Activated CD8-positive, alpha-beta T cell treated with anti-CD3 and anti-CD28 coated beads for 36 hours (primary cell): ENCODE results near the gene RPS10. TPM values are rescaled to one million over a fixed set of nuclear protein-coding genes. Genes with fewer than 3 reads are reported as not detected.
A peak's percentile ranks its signal among the peaks of the same experiment; 100 is the strongest.

ENCODE experiments used
- ATAC-seq: fragments of 200-7000 bp; cut with Tn5 transposase; one replicate; pipeline ENCODE4 v1.10.0; 2021; ENCODE audit warnings: mild to moderate bottlenecking, moderate library complexity
- CTCF ChIA-PET: fragments of 350-600 bp; sonication (Branson Sonifier 250); formaldehyde crosslinking; loops from one replicate; lab custom pipeline; 2021; ENCODE audit warnings: antibody characterized with exemption; lab: Charles Lee
- POLR2A ChIA-PET: fragments of 350-600 bp; sonication (Branson Sonifier 250); formaldehyde crosslinking; loops from one replicate; lab custom pipeline; 2021; ENCODE audit warnings: antibody characterized with exemption; lab: Charles Lee
- DNase-seq: peaks from one replicate; pipeline ENCODE4 v3.0.0-alpha.2; 2020
- H3K27ac Mint-ChIP-seq: one replicate; pipeline ENCODE4 v1.8.0; 2021; ENCODE audit warnings: mild to moderate bottlenecking, mixed read lengths
- H3K27me3 Mint-ChIP-seq: one replicate; pipeline ENCODE4 v1.8.0; 2021; ENCODE audit warnings: mixed read lengths
- H3K36me3 Mint-ChIP-seq: one replicate; pipeline ENCODE4 v1.8.0; 2021; ENCODE audit warnings: low read depth, mixed read lengths
- H3K4me1 Mint-ChIP-seq: one replicate; pipeline ENCODE4 v1.8.0; 2021; ENCODE audit warnings: low read depth, mixed read lengths
- H3K4me3 Mint-ChIP-seq: one replicate; pipeline ENCODE4 v1.8.0; 2021; ENCODE audit warnings: mild to moderate bottlenecking, moderate library complexity, mixed read lengths
- H3K9me3 Mint-ChIP-seq: one replicate; pipeline ENCODE4 v1.8.0; 2021; ENCODE audit warnings: mixed read lengths
- CTCF ChIP-seq: fragments of 200-600 bp; IDR thresholded peaks from one replicate; pipeline ENCODE4 v1.8.0; 2022; ENCODE audit warnings: antibody characterized with exemption, mild to moderate bottlenecking
- intact Hi-C: fragments of 100-400 bp; cut with micrococcal nuclease; formaldehyde crosslinking; loops from one replicate; pipeline ENCODE4 v1.10.0; 2022
- total RNA-seq, 2 experiments: library from RNA; stranded (reverse); gene quantifications; one replicate each; pipeline ENCODE4 v1.2.3, GENCODE V29; 2021

The RPS10 gene
- total RNA-seq, result 1,000 to 10,000 TPM; 2,208 to 2,269 TPM

GRCh38 chr6:34425498-34426410, at the start of gene RPS10:
Gene RPS10, minus strand, starts transcription at chr6:34426069. Its CDS starts 848 bp downstream, at chr6:34425221.
- Mint-ChIP-seq H3K9me3 (no peaks in the 10 kb centered on the region), H3K36me3 (peaks cover 48% of the 10 kb centered on the region), H3K27me3 (peaks cover 2% of the 10 kb centered on the region), H3K27ac (peak within 1 kb of the TSS; percentile 100), H3K4me1 (peaks cover 33% of the 10 kb centered on the region), H3K4me3 (peak within 1 kb of the TSS; percentile 98)
- ATAC-seq, result peak; percentile 98
- DNase-seq, result peak; percentile 92
- POLR2A ChIA-PET, result interaction anchor here (0.6 to 5.0 kb wide), 15 partner anchors 10 to 366 kb away, joined by 3 to 63 read pairs (median 4); partner anchors contain the start of genes BLTP3A, HMGA1, NUDT3 and SMIM29
- intact Hi-C loops, result no loop called here
- TF ChIP-seq CTCF, result no peak
- CTCF ChIA-PET, result interaction anchor here (0.8 to 1.4 kb wide), 4 partner anchors 11 to 176 kb away, joined by 3 to 7 read pairs (median 4); partner anchors contain the start of gene SMIM29

- ChIA-PET POLR2A (no interaction called here), CTCF (interaction anchor here (0.7 to 2.7 kb wide), 3 partner anchors 127 to 224 kb away, joined by 3 to 11 read pairs (median 5); no protein-coding TSS in a partner anchor)
- H3K9me3 Mint-ChIP-seq, result no peaks in the 10 kb centered on the region
- H3K36me3 Mint-ChIP-seq, result no peaks in the 10 kb centered on the region
- no peak for TF ChIP-seq CTCF
- no peak for ATAC-seq
- H3K4me3 Mint-ChIP-seq, result no peak overlapping the region
- intact Hi-C loops, result no loop called here
- DNase-seq, result no peak
- no peaks in the 10 kb centered on the region for H3K27me3 Mint-ChIP-seq
- H3K27ac Mint-ChIP-seq, result no peak overlapping the region
- no peaks in the 10 kb centered on the region for H3K4me1 Mint-ChIP-seq
These were observed 49.4 kb upstream of the RPS10 start for GRCh38 chr6:34475238-34475682.

DNA sequence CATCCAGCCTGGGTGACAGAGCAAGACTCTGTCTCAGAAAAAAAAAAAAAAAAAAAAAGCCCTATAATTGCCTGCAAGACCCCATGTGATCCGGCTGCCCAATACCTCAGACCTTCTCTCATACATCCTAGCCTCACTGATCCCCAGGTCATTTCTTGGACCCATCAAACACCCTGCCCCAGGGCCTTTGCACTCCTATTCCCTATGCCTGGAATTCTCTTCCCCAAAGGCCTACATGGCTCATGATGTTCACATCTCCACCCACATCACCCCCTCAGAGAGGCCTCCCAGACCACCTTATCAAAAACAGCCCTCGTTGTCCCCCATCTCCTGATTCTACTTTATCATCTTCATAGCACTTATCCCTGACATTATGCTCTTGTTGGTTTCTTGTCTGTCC, 48.9 kb upstream of the RPS10 start:
- no peaks in the 10 kb centered on the region for H3K36me3 Mint-ChIP-seq
- DNase-seq (no peak), ATAC-seq (no peak)
- TF ChIP-seq CTCF, result no peak
- intact Hi-C loops, result no loop called here
- H3K4me3 Mint-ChIP-seq, result no peak overlapping the region
- H3K9me3 Mint-ChIP-seq, result no peaks in the 10 kb centered on the region
- no peaks in the 10 kb centered on the region for H3K27me3 Mint-ChIP-seq
- no peak overlapping the region for H3K27ac Mint-ChIP-seq
- no peaks in the 10 kb centered on the region for H3K4me1 Mint-ChIP-seq
- POLR2A ChIA-PET, result no interaction called here
- CTCF ChIA-PET, result interaction anchor here (2.7 kb wide), 1 partner anchor 134 kb away, joined by 11 read pairs; no protein-coding TSS in a partner anchor

GRCh38 chr6:34473967-34474366, 48.1 kb upstream of the RPS10 start:
- intact Hi-C loops, result no loop called here
- no peak overlapping the region for H3K27ac Mint-ChIP-seq
- no peaks in the 10 kb centered on the region for H3K27me3 Mint-ChIP-seq
- no peak overlapping the region for H3K4me3 Mint-ChIP-seq
- DNase-seq (no peak), ATAC-seq (no peak)
- no peaks in the 10 kb centered on the region for H3K36me3 Mint-ChIP-seq
- no peaks in the 10 kb centered on the region for H3K9me3 Mint-ChIP-seq
- no peaks in the 10 kb centered on the region for H3K4me1 Mint-ChIP-seq
- TF ChIP-seq CTCF, result no peak
- ChIA-PET CTCF (interaction anchor here (2.7 kb wide), 1 partner anchor 135 kb away, joined by 11 read pairs; no protein-coding TSS in a partner anchor), POLR2A (no interaction called here)
